Measurements from ENCODE around the gene AGBL4. TPM values are rescaled to one million over a fixed set of nuclear protein-coding genes. Genes with fewer than 3 reads are reported as not detected.
"Not testable (repeated sequence)": the region's sequence is repeated elsewhere in the genome, so short reads cannot be mapped to it uniquely, and the experiment has no call there.

AGBL4 gene
- total RNA-seq, 2 donors from 2014 or later = 0.40 to 5.5 TPM

DNA sequence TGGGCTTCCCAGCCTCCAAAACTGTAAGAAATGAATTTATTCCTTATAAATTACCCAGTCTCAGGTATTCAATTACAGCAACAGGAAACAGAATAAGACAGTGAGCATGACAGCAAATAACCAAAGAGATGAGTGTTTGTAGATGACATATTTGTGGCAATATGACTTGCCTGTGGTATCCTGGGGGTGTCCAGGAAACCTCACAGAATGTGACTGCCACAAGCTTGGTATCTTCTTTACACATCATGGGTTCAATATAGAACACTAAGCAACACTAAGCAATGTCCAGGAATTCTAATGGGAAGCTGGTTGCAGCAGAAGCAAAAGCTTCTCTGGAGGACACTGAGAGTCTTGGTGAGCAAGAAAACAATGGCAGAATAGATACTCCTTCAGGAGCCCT lies 1010.7 kb downstream of the AGBL4 start:
- H3K4me3 ChIP-seq (ENCODE audit: low read length) = no peak overlapping the region

GRCh38 chr1:49002981-49003380 lies 1020.8 kb downstream of the AGBL4 start:
- H3K27ac ChIP-seq (ENCODE audit: low read depth, low read length); H3K27me3 ChIP-seq (ENCODE audit: control insufficient read depth, insufficient read depth, low read length, poor library complexity, severe bottlenecking); H3K4me3 ChIP-seq (ENCODE audit: low read length); H3K36me3 Mint-ChIP-seq (ENCODE audit: low read depth); H3K36me3 ChIP-seq (ENCODE audit: control insufficient read depth, insufficient read depth, low read length); DNase-seq; H3K4me1 Mint-ChIP-seq; H3K9ac ChIP-seq (ENCODE audit: extremely low read depth, low read length, poor library complexity, severe bottlenecking); H3K27ac Mint-ChIP-seq; H3K27me3 Mint-ChIP-seq (ENCODE audit: insufficient read depth); H3K4me1 ChIP-seq (ENCODE audit: control insufficient read depth, insufficient read depth, low read length); H3K4me3 Mint-ChIP-seq: not testable (repeated sequence)
- H3K9me3 ChIP-seq (ENCODE audit: control insufficient read depth, low read length) = peaks cover 51% of the 10 kb centered on the region
- H3K9me3 Mint-ChIP-seq = peaks cover 26% of the 10 kb centered on the region
- WGBS, 2 experiments (ENCODE audit: insufficient coverage in 1 of 2, insufficient read length in 1 of 2) = 88 to 93% methylated on average over 5 to 7 of the region's 10 CpGs

More for the DNA sequence above, 1010.7 kb downstream of the AGBL4 start:
- Mint-ChIP-seq H3K27me3 (ENCODE audit: insufficient read depth) (no peaks in the 10 kb centered on the region), H3K27ac (no peak overlapping the region), H3K4me1 (no peaks in the 10 kb centered on the region), H3K9me3 (peaks cover 4% of the 10 kb centered on the region), H3K36me3 (ENCODE audit: low read depth) (no peaks in the 10 kb centered on the region), H3K4me3 (no peak overlapping the region)
- Histone ChIP-seq H3K9me3 (ENCODE audit: control insufficient read depth, low read length) (peaks cover 40% of the 10 kb centered on the region), H3K36me3 (ENCODE audit: control insufficient read depth, insufficient read depth, low read length) (no peaks in the 10 kb centered on the region), H3K4me1 (ENCODE audit: control insufficient read depth, insufficient read depth, low read length) (no peaks in the 10 kb centered on the region), H3K27ac (ENCODE audit: low read depth, low read length) (no peak overlapping the region), H3K27me3 (ENCODE audit: control insufficient read depth, insufficient read depth, low read length, poor library complexity, severe bottlenecking) (no peaks in the 10 kb centered on the region), H3K9ac (ENCODE audit: extremely low read depth, low read length, poor library complexity, severe bottlenecking) (no peak overlapping the region)
- no peak for TF ChIP-seq CTCF (conservative IDR thresholded peaks at IDR 0.05)
- no peak for DNase-seq

DNA sequence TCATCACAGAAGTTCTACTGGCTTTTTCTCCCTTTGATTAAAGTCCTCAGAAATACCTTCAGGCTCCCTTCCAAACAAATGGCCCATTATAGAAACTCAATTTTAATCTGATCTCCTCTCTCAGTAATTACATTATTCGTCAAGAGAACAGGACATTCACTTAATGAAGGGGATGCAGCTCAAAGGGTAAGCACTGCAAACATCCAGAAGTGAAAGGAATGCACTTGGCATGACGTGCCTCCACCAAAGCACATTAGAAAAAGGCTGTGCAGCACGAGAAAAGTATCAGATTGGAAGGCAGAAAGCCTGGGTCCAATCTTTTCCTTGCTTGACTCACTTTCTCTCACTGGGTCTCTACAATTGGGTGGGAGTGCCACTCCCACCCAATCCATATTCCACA lies 1024.4 kb downstream of the AGBL4 start:
- Histone ChIP-seq H3K9ac (ENCODE audit: extremely low read depth, low read length, poor library complexity, severe bottlenecking) (no peak overlapping the region), H3K36me3 (ENCODE audit: control insufficient read depth, insufficient read depth, low read length) (no peaks in the 10 kb centered on the region), H3K27me3 (ENCODE audit: control insufficient read depth, insufficient read depth, low read length, poor library complexity, severe bottlenecking) (no peaks in the 10 kb centered on the region), H3K4me1 (ENCODE audit: control insufficient read depth, insufficient read depth, low read length) (no peaks in the 10 kb centered on the region), H3K4me3 (ENCODE audit: low read length) (no peak overlapping the region), H3K27ac (ENCODE audit: low read depth, low read length) (no peak overlapping the region), H3K9me3 (ENCODE audit: control insufficient read depth, low read length) (peaks cover 64% of the 10 kb centered on the region)
- Mint-ChIP-seq H3K36me3 (ENCODE audit: low read depth) (no peaks in the 10 kb centered on the region), H3K27ac (no peak overlapping the region), H3K9me3 (peaks cover 12% of the 10 kb centered on the region), H3K4me1 (peaks cover 5% of the 10 kb centered on the region), H3K4me3 (no peak overlapping the region), H3K27me3 (ENCODE audit: insufficient read depth) (no peaks in the 10 kb centered on the region)
- 24 to 45% methylated on average over 2 to 3 of the region's 3 CpGs for WGBS, 2 experiments (ENCODE audit: insufficient coverage in 1 of 2, insufficient read length in 1 of 2)
- no peak for DNase-seq
- no peak for TF ChIP-seq CTCF (conservative IDR thresholded peaks at IDR 0.05)

DNA sequence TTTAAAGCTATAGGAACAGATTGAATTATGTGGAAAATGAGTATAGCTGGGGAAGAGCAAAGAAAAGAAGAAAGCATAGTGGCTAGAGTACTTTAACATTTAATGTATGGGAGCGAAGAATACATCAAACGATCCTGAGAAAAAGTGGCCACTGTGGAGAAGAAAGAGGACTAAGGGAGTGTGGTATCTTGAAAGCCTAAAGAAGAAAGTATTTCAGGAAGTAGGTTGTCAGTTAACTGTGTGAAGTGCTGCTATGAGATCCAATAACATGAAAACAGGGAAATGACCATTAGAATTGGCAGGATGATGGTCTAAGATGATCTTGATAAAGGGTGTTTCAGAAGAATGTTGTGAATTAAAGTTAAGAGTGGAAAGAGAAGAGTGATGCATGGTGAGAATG lies 1027.4 kb downstream of the AGBL4 start:
- Histone ChIP-seq H3K4me3 (ENCODE audit: low read length) (no peak overlapping the region), H3K4me1 (ENCODE audit: control insufficient read depth, insufficient read depth, low read length) (no peaks in the 10 kb centered on the region), H3K9ac (ENCODE audit: extremely low read depth, low read length, poor library complexity, severe bottlenecking) (no peak overlapping the region), H3K27ac (ENCODE audit: low read depth, low read length) (no peak overlapping the region), H3K36me3 (ENCODE audit: control insufficient read depth, insufficient read depth, low read length) (no peaks in the 10 kb centered on the region), H3K27me3 (ENCODE audit: control insufficient read depth, insufficient read depth, low read length, poor library complexity, severe bottlenecking) (no peaks in the 10 kb centered on the region), H3K9me3 (ENCODE audit: control insufficient read depth, low read length) (peaks cover 50% of the 10 kb centered on the region)
- DNase-seq = no peak
- Mint-ChIP-seq H3K9me3 (peaks cover 3% of the 10 kb centered on the region), H3K4me3 (no peak overlapping the region), H3K36me3 (ENCODE audit: low read depth) (no peaks in the 10 kb centered on the region), H3K4me1 (no peaks in the 10 kb centered on the region), H3K27ac (no peak overlapping the region), H3K27me3 (ENCODE audit: insufficient read depth) (no peaks in the 10 kb centered on the region)
- 86 to 93% methylated on average over 2 of the region's 2 CpGs for WGBS, 2 experiments (ENCODE audit: insufficient coverage in 1 of 2, insufficient read length in 1 of 2)
- TF ChIP-seq CTCF (conservative IDR thresholded peaks at IDR 0.05) = no peak
